ENCODE measurements around the gene SLC6A16. TPM values are rescaled to one million over a fixed set of nuclear protein-coding genes. Genes with fewer than 3 reads are reported as not detected.
"Not testable (repeated sequence)": the region's sequence is repeated elsewhere in the genome, so short reads cannot be mapped to it uniquely, and the experiment has no call there.

The SLC6A16 gene
- total RNA-seq, 1 experiment from 2014 or later, result 0.84 TPM

DNA sequence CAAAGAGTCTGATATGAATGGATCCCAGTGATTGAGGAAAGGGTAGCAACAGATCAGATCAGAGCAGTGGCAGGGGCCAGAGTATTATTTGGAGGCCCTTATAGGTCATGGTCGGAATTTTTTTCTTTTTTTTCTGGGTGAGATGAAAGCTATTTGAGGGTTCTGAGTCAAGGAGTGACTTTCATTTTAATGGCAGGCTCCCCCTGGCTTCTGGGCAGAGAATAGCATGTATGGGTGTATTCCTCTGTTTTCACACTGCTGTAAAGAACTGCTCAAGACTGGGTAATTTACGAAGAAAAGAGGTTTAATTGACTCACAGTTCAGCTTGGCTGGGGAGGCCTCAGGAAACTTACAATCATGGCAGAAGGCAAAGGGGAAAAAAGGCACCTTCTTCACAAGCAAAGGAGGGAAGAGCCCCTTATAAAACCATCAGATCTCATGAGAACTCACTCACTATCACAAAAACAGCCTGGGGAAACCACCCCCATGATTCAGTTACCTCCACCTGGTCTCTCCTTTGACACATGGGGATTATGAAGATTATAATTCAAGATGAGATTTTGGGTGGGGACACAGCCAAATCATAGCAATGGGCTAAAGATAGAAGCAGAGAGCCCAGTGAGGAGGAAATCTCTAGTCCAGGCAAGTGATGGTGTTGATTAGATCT is 3.0 kb upstream of the SLC6A16 start:
- DNase-seq, result peak; percentile 35 to 47

DNA sequence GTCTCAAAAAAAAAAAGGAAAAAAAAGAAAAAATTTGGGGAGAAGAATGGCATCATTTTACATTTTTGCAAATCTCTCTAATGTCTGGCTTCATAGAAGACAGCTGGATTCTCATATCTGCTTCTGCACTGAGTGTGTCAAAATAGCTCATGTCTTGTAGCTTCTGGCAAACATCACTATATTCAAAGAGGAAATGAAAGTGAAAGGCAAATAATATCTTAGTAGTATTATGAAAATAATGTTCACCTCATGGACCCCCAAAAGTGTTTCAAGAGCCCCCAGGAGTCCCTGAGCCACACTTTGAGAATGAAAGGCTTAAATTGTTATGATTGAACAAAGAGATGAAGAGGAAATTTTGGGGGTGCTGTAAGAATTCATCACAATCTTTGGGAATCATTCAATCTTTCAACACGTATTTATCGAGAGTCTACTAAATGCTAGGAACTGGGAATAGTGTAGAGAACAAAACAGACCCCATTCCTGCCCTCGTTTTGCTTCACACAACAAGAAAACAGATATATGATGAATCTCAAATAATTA is 1.2 kb upstream of the SLC6A16 start:
- Mint-ChIP-seq H3K4me1 (ENCODE audit: low read depth, unreplicated experiment) (no peaks in the 10 kb centered on the region), H3K27me3 (ENCODE audit: insufficient read depth, unreplicated experiment) (no peaks in the 10 kb centered on the region), H3K36me3 (ENCODE audit: insufficient read depth, unreplicated experiment) (no peaks in the 10 kb centered on the region), H3K9me3 (ENCODE audit: unreplicated experiment) (no peaks in the 10 kb centered on the region), H3K4me3 (ENCODE audit: unreplicated experiment) (no peak overlapping the region), H3K27ac (ENCODE audit: unreplicated experiment) (no peak overlapping the region)
- Histone ChIP-seq H3K27me3 (replicated peaks; ENCODE audit: control insufficient read depth, insufficient read depth, low read length) (no peaks in the 10 kb centered on the region), H3K4me1 (no peaks in the 10 kb centered on the region), H3K36me3 (ENCODE audit: control insufficient read depth, insufficient read depth, low read length) (no peaks in the 10 kb centered on the region), H3K4me3 (ENCODE audit: low read depth, low read length) (no peak overlapping the region), H3K9me3 (0 out of 2 replicates have a peak, but pooled peaks cover 4% of the 10 kb centered on the region)
- ChIA-PET CTCF (no interaction called here), POLR2A (no interaction called here)
- DNase-seq, result no peak
- TF ChIP-seq, protein P1, sequence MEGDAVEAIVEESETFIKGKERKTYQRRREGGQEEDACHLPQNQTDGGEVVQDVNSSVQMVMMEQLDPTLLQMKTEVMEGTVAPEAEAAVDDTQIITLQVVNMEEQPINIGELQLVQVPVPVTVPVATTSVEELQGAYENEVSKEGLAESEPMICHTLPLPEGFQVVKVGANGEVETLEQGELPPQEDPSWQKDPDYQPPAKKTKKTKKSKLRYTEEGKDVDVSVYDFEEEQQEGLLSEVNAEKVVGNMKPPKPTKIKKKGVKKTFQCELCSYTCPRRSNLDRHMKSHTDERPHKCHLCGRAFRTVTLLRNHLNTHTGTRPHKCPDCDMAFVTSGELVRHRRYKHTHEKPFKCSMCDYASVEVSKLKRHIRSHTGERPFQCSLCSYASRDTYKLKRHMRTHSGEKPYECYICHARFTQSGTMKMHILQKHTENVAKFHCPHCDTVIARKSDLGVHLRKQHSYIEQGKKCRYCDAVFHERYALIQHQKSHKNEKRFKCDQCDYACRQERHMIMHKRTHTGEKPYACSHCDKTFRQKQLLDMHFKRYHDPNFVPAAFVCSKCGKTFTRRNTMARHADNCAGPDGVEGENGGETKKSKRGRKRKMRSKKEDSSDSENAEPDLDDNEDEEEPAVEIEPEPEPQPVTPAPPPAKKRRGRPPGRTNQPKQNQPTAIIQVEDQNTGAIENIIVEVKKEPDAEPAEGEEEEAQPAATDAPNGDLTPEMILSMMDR (IDR thresholded peaks at IDR 0.05; ENCODE audit: insufficient read depth in 1 of 2, low read depth in 1 of 2, low read length in 1 of 2, severe bottlenecking in 1 of 2, unreplicated experiment in 1 of 2), result no peak
- no TSS peak for BruUV-seq (replicated peaks)
- intact Hi-C loops (cut with micrococcal nuclease; ENCODE audit: unreplicated experiment), result no loop called here

More for the DNA sequence above, 3.0 kb upstream of the SLC6A16 start:
- Mint-ChIP-seq H3K9me3 (ENCODE audit: unreplicated experiment) (no peaks in the 10 kb centered on the region), H3K36me3 (ENCODE audit: insufficient read depth, unreplicated experiment) (no peaks in the 10 kb centered on the region), H3K27me3 (ENCODE audit: insufficient read depth, unreplicated experiment) (no peaks in the 10 kb centered on the region), H3K4me1 (ENCODE audit: low read depth, unreplicated experiment) (no peaks in the 10 kb centered on the region), H3K27ac (ENCODE audit: unreplicated experiment) (no peak overlapping the region), H3K4me3 (ENCODE audit: unreplicated experiment) (no peak overlapping the region)
- Histone ChIP-seq H3K9me3 (0 out of 2 replicates have a peak, but pooled peaks cover 2% of the 10 kb centered on the region), H3K4me1 (no peaks in the 10 kb centered on the region), H3K27me3 (replicated peaks; ENCODE audit: control insufficient read depth, insufficient read depth, low read length) (no peaks in the 10 kb centered on the region), H3K4me3 (ENCODE audit: low read depth, low read length) (no peak overlapping the region), H3K36me3 (ENCODE audit: control insufficient read depth, insufficient read depth, low read length) (no peaks in the 10 kb centered on the region)
- intact Hi-C loops (cut with micrococcal nuclease; ENCODE audit: unreplicated experiment), result loop anchor here (1.0 kb wide), 1 partner anchor 102 kb away; no protein-coding TSS in a partner anchor
- BruUV-seq (replicated peaks), result no TSS peak
- ChIA-PET CTCF (interaction anchor here (0.5 to 1.0 kb wide), 5 partner anchors 10 to 540 kb away, joined by 3 to 5 read pairs (median 4); no protein-coding TSS in a partner anchor), POLR2A (no interaction called here)
- TF ChIP-seq, protein P1 (IDR thresholded peaks at IDR 0.05; ENCODE audit: insufficient read depth in 1 of 2, low read depth in 1 of 2, low read length in 1 of 2, severe bottlenecking in 1 of 2, unreplicated experiment in 1 of 2), result peak; percentile 64 to 74

DNA sequence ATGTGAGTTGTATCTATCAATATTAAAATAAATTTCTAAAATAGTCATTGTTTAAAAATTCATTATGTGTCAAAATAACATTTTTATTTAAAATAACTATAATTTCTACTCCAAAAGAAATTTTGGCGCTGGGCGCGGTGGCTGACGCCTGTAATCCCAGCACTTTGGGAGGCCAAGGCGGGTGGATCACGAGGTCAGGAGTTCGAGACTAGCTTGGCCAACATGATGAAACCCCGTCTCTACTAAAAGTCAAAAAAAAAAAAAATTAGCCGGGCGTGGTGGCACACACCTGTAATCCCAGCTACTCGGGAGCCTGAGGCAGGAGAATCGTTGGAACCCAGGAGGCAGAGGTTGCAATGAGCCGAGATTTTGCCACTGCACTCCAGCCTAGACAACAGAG is 765 bp upstream of the SLC6A16 start:
- H3K4me1 ChIP-seq; BruUV-seq (replicated peaks); H3K4me1 Mint-ChIP-seq (ENCODE audit: low read depth, unreplicated experiment); DNase-seq; H3K9me3 Mint-ChIP-seq (ENCODE audit: unreplicated experiment); H3K4me3 Mint-ChIP-seq (ENCODE audit: unreplicated experiment); POLR2A ChIA-PET; H3K4me3 ChIP-seq (ENCODE audit: low read depth, low read length); H3K27ac Mint-ChIP-seq (ENCODE audit: unreplicated experiment); H3K9me3 ChIP-seq; intact Hi-C loops (cut with micrococcal nuclease; ENCODE audit: unreplicated experiment); H3K27me3 ChIP-seq (replicated peaks; ENCODE audit: control insufficient read depth, insufficient read depth, low read length); H3K36me3 ChIP-seq (ENCODE audit: control insufficient read depth, insufficient read depth, low read length); H3K36me3 Mint-ChIP-seq (ENCODE audit: insufficient read depth, unreplicated experiment); H3K27me3 Mint-ChIP-seq (ENCODE audit: insufficient read depth, unreplicated experiment); CTCF ChIA-PET: not testable (repeated sequence)
